GM12892 (cell line): Measurements from ENCODE around the gene CD58.
"Not testable (repeated sequence)": the region's sequence is repeated elsewhere in the genome, so short reads cannot be mapped to it uniquely, and the experiment has no call there.

ENCODE experiments used
- POLR2A ChIP-seq: IDR thresholded peaks from 2 replicates; pipeline ENCODE4 v1.6.1; 2011; ENCODE audit warnings: low read depth, low read length, control low read depth
- POLR2AphosphoS5 ChIP-seq: IDR thresholded peaks from 2 replicates; pipeline ENCODE4 v1.6.1; 2011; ENCODE audit warnings: low read depth, low read length, control low read depth
- TAF1 ChIP-seq: IDR thresholded peaks from 2 replicates; pipeline ENCODE4 v1.6.1; 2011; ENCODE audit warnings: low read depth, mild to moderate bottlenecking, control low read depth, low read length, borderline replicate concordance

- not testable (repeated sequence) for TF ChIP-seq TAF1, POLR2A, POLR2AphosphoS5
These were observed 37.3 kb upstream of the CD58 start for GRCh38 chr1:116608151-116608550.
